GM19351 (cell line): ENCODE results near the gene GRK7.
"Not testable (repeated sequence)": the region's sequence is repeated elsewhere in the genome, so short reads cannot be mapped to it uniquely, and the experiment has no call there.

Source experiments
- ATAC-seq: cut with Tn5 transposase; IDR thresholded peaks from one replicate; pipeline ENCODE4 v1.9.1; 2021; ENCODE audit warnings: mild to moderate bottlenecking, moderate library complexity; ENCODE audit not compliant: unreplicated experiment

Gene GRK7

DNA sequence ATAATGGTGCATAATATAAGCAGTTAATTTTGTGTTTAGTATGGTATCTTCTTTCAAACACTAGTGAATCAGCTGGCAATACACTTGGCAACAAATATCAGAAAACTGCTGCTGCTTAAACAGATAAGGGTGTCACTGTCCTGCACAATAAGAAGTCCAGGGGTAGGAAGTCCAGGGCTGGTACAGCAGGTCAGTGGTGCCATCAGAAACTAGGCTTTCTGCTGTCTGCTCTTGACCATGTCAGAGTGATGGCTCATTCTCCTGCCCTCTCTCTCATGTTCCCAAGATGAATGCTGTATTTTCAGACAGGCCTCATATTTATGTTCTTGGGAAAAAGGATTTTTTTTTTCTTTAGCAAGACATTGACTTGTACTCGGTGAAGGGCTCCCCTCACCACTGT lies 9.2 kb upstream of the GRK7 start:
- ATAC-seq, result no peak

- ATAC-seq, result not testable (repeated sequence)
Measured at GRCh38 chr3:141762552-141762951, 656 bp upstream of the GRK7 start.

- ATAC-seq, result no peak
Measured at GRCh38 chr3:141764045-141764444, 837 bp downstream of the GRK7 start.

GRCh38 chr3:141764465-141764864 lies 1.3 kb downstream of the GRK7 start:
- ATAC-seq, result no peak

- ATAC-seq, result no peak
Measured at GRCh38 chr3:141764986-141765385, 1.8 kb downstream of the GRK7 start.

GRCh38 chr3:141767066-141767465 lies 3.9 kb downstream of the GRK7 start:
- no peak for ATAC-seq

DNA sequence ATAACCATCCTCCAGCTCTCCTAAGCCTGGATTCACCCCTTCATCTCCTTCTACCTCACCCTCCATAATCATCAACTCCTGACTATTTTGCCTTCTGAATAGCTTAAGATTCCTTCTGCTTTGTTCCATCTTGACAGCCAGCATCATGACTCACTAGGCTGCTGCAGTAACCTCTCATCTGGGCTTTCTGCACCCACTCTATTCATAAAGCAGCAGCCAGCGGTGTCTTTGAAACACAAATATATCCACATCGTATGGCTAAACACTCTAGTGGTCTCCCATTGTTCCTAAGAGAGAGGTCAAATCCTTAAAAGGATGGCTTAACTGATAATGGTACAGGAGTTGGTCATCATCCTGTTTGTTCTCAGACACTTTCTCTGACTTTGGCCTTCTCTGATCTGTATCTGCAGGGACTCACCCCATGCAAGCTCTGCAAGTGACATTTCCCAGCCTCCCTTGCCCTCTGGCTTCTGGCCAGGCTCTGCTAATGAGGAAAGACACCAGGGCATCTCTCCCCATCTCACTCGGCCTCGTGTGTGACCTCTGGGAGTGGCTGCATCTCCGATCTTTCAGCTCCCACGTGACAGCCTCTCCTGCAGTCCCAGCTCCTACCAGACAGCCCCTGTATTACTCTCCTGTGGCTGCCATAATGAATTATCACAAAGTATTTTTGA lies 6.2 kb downstream of the GRK7 start:
- ATAC-seq, result no peak

GRCh38 chr3:141773676-141774075 lies 10.5 kb downstream of the GRK7 start:
- ATAC-seq, result no peak

- no peak for ATAC-seq
Measured at GRCh38 chr3:141776376-141776775, 13.2 kb downstream of the GRK7 start.

DNA sequence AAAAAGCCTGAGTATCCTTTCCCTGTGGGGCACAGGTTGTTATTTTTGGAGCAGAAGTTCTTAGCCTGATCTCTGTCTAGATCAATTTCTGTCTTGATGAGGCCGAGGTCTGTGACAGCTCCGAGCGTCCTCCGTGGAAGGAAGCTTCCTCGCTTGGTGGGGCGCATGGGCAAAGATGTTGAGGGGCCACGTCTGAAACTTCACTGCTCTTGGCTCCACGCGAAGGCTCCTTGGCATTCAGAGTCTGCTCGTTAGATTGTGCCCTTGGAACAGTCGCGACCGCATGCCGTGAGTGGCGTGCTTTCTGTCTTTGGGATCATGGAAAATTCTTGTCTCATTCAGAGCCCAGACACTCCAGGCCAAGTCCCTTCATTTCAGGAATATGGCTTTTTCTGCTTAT lies 13.7 kb downstream of the GRK7 start:
- ATAC-seq, result no peak

DNA sequence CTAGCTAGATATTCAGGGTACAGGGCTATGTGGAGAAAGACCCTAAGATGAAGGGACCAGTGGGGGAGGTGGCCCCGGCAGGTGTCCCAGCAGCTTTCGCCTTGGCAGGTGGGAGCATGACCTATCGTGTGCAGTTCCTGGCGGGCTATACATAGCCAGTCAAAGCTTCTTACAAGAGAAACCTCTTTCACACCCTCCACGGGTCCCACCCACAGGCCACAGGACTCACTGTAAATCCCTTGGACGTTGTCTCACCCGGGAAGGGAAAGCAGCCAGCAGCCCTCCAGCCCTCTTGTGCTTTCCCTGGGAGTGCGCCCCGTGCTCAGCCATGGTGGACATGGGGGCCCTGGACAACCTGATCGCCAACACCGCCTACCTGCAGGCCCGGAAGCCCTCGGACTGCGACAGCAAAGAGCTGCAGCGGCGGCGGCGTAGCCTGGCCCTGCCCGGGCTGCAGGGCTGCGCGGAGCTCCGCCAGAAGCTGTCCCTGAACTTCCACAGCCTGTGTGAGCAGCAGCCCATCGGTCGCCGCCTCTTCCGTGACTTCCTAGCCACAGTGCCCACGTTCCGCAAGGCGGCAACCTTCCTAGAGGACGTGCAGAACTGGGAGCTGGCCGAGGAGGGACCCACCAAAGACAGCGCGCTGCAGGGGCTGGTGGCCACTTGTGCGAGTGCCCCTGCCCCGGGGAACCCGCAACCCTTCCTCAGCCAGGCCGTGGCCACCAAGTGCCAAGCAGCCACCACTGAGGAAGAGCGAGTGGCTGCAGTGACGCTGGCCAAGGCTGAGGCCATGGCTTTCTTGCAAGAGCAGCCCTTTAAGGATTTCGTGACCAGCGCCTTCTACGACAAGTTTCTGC lies 15.0 kb downstream of the GRK7 start:
- ATAC-seq, result no peak

DNA sequence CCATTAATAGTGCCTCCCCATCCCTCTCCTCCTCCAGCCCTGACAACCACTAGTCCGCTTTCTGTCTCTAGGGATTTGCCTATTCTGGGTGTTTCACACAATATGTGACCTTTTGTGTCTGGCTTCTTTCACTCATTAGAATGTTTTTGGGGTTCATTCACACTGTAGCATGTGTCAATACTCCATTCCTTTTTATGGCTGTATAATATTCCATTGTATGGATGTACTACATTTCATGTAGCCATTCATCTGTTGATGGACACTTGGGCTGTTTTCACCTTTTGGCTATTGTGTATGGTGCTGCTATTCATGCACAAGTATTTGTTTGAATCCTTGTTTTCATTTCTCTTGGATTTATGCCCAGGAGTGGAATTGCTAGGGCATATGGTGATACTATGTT lies 16.5 kb downstream of the GRK7 start:
- ATAC-seq, result no peak

DNA sequence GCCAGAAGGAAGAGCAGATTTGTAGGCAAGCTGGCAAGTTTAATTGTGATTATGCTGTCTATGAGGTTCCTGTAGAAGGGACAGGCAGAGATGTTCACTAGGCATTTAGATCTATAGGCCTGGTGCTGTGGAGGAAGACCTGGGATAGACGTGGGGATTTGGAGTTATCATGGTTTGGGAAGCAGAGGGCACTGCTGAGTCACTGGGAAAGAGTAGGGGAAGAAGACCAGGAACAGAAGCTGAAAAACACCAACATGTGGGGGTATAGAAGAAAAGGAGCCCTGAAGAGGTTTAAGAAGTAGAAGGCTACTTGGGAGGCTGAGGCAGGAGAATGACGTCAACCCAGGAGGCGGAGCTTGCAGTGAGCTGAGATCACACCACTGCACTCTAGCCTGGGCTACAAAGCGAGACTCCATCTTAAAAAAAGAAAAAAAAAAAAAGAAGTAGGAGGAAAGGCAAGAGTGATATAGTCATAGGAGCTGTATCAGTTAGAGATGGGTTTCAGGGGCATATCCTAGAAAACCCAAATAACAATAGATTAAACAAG lies 19.3 kb downstream of the GRK7 start:
- ATAC-seq, result no peak

DNA sequence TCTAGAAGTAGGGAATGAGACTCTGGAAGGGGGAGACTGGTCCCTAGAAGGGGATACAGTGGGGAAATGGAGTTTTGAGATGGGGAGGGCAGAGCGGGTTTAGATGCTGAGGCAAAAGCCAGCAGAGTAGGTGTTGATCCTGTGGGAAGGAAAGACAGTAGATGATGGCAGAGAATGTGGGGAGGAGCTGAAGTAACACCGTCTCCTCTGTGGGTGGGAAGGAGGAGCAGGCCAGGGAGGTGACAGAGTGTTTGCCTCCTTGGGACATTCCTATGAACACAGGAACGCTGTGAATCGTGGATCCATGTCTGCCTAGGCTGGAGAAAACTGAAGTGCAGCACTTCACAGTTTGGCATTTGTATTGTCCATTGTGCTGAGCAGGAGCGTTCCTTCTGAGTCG lies 20.4 kb downstream of the GRK7 start:
- no peak for ATAC-seq

DNA sequence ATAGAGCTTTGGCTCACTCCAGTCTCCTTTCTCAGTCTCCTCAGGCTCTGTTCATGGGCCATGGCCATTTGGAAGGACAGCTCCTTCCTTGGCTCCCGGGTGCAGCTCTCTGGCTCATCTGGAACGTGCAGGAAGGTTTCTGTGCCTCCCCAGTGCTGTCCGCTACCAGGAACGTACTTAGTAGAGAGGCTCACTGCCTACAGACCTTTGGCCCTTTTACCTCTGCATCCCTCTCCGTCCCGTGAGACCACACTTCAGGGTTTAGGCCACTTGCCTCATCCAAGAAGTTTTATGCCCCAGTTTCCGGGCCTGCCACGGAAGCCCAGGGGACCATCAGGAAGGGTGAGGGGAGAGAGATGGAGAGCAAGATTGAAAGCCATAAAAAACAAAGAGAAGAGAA lies 20.9 kb downstream of the GRK7 start:
- no peak for ATAC-seq

DNA sequence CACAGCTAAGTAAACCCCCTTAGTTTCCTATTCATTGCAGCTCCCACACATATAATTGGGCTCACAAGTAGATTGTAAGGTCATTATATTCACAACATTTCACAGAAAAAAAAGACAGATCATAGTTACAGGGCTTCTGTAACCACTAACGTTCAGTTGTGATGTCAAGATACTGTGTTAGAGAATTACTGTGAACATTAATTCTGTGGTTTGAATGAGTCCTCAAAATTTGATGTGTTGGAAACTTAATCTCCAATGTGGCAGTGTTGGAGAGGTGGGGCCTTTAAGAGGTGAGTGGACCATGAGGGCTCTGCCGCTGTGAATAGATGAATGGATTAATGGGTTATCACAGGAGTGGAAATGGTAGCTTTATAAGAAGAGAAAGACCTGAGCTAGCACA lies 21.3 kb downstream of the GRK7 start:
- ATAC-seq, result no peak

GRCh38 chr3:141788149-141788548 lies 24.9 kb downstream of the GRK7 start:
- no peak for ATAC-seq

DNA sequence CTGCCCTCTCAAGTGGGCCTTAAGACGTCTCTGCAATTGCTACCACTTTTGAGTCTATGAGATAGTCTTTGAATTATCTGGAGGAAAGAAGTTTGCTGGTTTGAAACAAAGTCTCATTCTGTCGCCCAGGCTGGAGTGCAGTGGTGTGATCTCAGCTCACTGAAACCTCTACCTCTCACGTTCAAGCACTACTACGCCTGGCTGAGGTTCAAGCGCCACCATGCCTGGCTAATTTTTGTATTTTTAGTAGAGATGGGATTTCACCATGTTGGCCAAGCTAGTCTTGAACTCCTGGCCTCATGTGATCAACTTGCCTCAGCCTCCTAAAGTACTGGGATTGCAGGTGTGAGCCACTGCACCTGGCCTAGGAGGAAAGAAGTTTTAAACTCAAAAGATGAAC lies 25.5 kb downstream of the GRK7 start:
- ATAC-seq, result not testable (repeated sequence)

DNA sequence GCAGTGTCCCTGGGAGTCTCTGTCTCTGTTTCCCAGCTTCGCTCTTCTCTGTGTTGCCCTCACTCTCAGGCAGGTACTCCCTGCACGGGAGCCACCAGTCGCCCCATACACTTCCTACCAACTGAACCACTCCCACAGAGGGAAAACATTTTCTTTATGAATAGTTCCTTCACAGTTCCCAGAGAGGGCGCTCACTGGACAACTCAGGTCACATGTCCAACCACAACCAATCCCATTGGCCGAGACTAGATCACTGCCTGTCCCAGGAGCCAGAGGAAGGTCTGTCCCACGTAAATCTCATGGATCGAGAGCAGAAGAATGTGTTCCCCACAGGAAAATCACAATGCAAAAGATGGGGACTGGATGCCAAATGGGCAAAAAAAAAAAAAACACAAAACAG lies 26.1 kb downstream of the GRK7 start:
- no peak for ATAC-seq

GRCh38 chr3:141790171-141790570 lies 27.0 kb downstream of the GRK7 start:
- no peak for ATAC-seq

DNA sequence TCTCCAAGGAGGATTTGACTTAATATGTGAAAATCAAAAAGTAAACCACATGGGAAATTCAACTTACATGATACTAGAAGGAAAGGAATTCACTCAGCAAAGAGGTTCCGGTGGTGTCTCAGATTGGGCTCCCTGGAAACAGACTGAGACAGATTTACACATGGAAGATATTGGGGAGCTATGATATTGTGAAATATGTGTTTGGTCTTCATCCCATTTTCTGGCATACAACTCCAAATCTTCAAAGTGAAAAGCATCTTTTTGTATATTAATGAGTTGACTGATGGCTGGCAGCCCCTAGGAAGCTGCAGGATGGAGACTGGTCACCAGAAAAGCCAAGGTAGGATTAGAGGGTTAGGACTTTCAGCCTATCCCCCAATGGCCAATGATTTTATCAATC lies 29.3 kb downstream of the GRK7 start:
- no peak for ATAC-seq
